Activated T-cell treated with anti-CD3 and anti-CD28 coated beads for 48 hours (primary cell): ENCODE results near the gene RAB24.
"Not testable (repeated sequence)": the region's sequence is repeated elsewhere in the genome, so short reads cannot be mapped to it uniquely, and the experiment has no call there.

Source experiments
- DNase-seq: peaks from one replicate; pipeline ENCODE4 v3.0.0-alpha.2; 2020; ENCODE audit warnings: low read depth

Gene RAB24

DNA sequence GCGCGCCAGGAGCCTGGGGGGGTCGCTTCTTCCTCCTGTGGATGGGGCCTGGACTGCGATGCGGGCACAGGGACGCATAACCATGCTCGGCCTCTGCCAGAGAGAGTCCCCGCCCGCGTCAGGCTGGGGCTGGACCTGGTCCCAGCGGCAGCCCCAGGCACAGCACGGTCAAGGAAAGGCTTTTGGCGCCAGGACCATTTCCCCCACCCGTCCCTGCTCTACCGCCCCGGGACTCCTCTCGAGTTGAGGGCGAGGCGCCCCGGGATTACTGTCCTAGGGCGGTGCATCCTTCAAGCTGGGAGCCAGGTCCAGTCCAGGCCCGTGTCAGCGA lies 7.8 kb upstream of the RAB24 start:
- no peak for DNase-seq

DNA sequence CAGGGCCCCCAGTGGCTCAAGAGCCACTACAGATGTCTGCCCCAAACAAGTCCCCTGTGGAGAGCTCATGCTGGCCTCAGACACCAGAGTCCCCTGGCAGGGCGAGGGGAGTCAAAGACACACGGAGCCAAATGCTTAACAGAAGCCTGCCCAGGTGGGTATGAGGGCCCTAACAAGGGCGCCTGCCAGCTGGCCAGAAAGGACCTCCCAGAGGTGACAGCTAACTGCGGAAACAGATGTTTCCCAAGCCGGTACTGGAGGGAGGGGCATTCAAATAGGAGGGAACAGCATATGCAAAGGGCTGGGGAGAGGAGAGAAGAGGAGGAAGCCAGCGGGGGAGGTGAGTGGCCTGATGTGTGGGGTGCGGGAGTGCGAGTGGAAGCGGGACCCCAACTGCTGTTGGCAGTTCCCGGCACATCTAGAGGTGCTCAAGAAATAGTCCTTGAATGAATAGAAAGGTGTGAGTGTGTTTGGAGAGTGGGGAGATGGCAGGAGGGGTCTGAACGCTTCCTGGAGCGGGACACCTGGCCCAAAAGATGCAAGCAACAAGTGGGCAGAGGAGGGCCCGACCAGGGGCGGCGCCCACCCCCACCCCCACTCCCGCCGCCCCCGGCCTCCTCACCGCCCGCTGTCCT lies 7.4 kb upstream of the RAB24 start:
- DNase-seq: no peak

DNA sequence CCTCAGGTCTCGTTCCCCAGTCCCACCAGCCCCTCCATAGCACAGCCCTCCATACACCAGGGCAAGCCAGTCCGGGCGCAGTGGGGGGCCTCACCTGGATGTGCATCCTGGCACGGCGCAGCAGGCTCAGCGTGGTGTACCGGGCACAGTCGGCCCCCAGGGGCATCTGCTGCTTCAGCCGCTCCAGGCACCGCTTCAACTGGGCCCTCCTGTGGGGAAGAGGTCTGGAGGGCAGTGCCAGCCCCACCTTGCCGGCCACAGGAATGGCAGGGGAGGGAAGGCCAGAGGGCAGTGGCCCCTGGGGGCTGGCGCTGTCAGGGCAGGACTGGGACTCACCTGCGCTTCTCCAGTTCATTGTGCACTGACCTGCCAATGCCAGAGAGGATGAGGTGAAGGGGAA lies 6.8 kb upstream of the RAB24 start:
- no peak for DNase-seq

DNA sequence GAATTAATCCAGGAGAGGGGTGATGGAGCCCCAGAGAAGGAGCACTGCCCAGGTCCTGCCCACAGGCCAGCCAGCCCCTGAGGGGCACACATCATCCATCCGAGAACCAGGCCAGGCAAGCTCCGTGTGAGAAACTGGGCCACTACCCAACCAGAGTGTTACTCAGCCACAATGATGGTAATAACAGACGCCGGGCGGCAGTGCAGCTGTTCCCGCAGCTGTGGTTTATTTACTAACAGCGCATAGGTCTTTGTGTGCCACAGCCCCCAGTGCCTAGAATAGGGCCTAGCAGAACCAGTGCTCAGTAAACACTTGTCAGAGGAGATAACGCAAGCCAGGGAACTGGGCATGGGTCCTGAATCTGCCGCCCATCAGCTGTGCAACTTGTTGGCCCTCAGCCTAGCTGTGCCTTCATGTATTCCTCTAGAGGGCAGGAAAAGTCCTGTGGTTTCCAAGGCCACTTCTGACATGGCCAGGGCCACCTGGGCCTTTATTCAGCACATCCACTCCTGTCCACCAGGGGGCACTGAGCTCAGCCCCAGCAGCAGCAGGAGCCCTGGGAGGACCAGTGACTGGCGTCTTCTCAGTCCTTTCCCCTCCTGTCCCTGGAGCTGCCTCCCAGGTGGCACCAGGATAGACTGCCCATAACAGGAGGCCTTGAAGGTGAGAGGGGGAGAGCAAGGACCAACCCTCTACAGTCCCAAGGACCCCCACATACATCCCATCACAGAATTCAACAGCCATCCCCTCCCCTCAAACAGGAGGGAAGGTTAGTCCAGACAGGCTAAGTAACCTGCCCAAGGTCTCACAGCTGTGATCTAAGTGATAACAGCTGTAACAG lies 6.1 kb upstream of the RAB24 start:
- peak; percentile 67 for DNase-seq

DNA sequence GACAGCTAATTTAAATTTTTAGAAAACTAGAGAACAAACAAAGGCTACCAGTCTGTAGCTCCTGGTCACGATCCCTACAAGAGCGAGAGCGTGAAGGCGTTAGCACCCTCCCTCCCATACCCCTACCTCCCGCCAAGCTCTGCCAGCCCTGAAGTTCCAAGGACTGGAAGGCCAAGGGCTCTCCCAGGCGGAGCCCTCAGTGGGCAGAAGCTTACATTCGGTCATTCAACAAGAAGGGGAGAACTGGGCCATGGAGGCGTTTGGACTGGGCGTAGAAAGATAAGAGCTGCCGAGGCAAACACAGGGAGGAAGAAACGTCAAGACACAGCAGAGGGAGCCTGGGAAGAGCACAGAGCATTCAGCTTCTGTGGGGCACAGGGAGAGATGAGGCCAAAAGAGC lies 5.2 kb upstream of the RAB24 start:
- no peak for DNase-seq

DNA sequence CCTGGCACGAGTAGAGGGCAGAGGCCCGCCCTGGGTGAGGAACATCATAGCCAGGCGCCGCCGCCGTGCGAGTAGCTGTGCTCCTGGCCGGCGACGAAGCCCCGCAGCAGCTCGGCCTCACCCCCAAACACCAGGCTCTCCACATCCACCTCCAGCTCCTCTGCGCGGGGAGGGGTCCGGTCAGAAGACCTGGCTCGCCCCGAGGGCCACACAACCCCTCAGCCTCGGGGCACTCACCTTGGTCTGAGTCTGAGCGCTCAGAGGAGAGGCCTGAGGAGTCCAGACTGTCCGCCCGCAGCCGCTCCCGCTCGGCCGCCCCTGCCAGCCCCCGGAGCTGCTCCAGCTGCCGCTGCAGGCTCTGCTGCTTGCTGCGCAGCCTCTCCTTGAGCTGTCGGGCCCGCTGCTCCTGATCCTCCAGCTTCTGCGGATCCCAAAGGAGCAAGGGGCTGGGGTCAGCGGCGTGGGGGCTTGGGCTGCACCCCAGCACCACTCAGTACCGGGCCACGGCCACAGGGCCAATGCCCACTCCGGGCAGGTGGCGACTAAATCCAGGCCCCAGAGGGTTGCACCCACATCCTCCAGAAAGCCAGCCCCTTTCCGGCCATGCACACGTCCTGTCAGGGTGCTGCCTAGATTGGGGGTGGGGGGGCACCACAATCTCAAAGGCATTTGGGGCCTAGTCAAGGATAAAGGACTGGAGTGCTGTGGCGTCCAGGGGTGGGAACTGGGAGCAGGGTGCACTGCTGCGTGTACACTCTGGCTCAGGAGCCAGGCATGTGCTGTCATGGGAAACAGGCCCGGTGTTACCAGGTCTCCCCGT lies 4.2 kb upstream of the RAB24 start:
- no peak for DNase-seq

DNA sequence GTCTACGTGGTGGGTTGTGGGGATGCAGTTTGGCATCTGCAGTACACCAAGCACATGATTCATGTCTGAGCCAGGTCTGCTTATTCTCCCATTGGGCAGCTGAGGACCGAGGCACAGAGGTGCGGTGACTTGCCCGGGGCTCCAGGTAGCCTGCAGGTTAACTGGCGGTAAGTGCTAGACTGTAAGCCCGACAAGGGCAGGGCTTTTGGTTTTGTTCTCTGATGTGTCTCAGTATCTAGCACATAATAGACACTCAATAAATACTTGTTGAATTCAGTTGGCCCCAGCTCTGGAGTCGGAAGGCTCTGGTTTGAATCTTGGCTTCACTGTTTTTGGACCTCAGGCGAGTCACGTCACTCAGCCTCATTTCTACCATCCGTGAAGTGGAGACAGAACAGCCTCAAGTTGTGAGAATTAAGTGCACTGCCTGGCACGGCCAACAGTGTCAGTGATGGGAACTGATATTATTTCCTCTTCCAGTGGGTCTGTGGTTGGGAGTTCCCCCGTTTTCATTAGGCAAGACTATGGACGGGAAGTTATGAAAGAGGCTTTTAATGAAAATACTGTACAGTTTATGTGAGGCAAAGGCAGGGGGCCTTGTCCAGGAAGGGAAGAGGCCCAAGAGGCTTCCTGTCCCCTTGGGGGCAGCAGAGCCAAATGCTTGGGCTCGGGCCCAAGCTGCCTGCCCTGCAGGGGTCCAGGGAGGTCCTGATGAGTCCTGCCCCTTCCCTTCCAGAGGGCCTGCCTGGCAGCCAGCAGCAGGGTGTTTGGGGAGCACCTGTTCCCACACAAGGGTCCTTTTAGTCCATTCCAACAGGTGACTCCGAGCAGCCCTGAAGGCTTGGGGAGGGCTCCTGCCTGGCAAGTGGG lies 3.4 kb upstream of the RAB24 start:
- DNase-seq: no peak

DNA sequence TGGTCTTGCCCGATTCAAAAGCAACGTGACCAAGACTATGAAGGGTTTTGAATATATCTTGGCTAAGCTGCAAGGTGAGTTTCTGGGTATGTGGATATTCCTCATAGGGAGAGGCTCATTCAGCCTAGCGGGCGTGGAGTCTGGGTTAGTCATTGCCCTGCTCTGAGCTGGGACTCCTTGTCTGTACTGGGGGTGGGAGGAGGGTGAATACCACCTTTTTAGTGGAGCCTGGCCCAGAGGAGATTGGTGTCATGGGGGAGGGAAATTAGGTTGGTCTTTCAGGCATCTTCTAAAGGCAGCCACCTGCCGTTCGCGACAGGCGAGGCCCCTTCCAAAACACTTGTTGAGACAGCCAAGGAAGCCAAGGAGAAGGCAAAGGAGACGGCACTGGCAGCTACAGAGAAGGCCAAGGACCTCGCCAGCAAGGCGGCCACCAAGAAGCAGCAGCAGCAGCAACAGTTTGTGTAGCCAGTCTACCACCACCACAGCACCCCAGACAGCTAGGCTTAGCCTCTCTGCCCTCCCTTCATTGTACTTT lies 2.7 kb upstream of the RAB24 start:
- DNase-seq: not testable (repeated sequence)

DNA sequence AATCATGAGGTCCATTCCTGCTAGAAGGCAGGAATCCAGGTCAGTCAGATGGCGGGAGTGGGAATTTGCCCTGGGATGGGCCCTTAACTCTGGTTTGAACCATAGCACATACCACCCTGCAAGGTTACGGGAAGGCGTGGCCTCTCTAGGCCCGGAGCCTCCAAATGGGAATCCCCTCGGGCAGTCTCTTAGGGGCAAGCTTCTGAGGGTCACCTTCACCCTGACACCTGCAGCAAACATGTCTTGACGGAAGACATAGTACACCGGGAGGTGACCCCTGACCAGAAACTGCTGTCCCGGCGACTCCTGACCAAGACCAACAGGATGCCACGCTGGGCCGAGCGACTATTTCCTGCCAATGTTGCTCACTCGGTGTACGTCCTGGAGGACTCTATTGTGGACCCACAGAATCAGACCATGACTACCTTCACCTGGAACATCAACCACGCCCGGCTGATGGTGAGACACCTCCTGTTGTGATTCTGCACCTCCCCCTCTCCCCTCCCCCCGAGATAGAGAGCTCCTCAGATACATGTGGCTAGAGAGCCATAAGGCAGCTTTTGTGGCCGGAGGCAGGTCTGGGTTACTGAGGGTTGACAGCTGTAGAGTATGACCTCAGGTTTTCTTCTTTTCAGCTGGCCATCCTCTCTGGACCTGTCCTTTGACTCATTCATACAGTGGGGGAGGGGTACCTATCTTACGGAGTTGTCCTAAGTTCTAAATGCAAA lies 1.0 kb upstream of the RAB24 start:
- no peak for DNase-seq

DNA sequence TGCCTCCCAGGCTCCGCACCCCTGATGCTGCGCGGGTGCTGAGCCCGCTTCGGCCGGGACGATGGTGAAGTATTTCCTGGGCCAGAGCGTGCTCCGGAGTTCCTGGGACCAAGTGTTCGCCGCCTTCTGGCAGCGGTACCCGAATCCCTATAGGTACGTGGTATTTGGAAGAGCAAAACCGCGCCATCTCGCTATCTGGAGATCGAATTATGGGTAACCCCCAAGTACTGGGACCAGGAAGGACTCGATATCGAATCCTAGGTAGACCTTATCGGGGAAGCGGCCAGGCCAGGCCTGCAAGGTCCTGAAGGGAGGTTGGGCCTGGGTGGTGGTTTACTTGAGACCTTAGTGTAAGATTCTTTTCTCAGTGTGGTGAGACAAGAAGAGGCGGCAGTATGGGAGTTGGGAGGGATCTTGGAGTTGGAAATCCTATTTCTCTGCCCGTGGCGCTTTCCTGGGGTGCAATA lies 439 bp upstream of the RAB24 start:
- DNase-seq: no peak

DNA sequence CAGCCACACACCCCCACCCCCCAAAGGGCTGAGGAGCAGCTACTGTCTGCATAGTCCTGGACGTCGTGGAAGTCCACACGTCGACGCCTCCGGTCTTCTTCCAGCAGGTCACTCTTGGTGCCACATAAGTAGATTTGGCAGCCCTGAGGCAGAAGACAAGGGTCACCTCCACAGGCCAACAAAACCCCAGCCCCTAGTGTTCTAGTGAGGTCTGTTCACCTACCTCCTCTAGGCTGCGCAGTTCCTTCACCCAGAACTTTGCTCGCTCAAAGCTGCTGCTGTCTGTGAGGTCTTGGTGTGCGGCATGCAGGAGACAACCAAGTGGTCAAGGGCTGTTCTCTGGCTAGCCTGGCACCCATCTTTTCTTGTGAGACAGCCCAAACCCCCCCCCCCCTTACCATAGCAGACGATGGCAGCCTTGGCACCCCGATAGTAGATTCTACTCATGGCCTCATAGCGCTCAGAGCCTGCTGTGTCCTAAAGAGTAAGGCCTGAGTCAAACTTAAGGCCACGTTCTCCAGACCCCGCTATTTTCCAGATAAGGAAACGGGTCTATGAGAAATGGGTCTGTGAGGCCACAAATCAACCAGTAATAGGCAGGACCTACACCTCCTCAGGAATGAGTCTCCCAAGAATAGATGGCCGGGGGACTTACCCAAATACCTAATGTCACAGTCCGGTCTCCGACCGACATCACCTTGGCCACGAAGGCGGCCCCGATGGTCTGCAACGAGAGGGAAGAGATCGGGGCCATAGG lies 987 bp downstream of the RAB24 start:
- no peak for DNase-seq

DNA sequence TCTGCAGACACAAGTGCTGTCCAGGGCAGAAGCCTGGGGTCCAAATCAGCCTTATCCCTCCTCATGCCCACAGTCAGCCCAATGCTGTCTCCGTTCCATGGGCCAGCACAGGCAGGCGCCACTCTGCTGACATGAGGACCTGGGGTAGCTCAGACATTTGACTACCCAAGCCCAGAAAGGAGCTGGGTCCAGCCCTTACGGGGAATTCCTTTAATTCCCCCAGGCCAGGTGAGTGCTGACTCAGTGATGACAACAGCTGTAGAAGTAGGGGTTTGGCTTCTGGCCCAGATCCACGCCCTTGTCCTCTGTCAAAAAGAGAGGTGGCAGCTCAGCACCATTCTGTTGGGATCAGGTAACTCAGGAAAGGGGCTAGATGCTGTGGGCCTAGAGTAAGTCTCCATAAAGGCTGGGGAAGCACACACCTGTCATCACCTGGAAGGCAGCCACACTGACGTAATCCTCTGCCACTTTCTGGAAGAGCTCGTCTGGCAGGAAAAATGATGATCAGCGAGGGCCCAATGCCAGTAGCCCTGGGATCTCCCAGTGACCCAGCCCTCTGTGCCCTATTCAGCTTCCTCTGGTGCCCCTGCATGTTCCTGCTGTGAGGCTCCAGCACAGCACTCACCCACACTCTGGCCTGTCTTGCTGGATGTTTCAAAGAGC lies 1.9 kb downstream of the RAB24 start:
- no peak for DNase-seq

DNA sequence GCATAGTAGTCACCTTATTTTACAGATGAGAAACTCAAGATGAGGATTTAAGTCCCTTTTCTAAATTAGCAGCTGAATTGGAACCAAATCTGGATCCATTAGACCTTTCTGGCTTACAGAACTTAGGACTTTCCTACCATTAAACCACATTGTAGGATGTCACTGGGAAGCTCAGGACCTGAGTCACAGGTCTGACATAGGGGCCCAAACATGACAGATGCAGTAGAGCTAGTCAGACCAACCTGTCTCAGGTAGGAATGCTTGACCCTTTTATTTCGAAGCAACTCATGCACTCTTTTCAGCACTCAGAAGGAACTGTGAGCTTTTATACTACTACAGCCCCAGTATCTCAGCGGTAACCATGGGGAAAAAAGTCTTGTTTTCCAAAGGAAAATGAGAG lies 2.6 kb downstream of the RAB24 start:
- DNase-seq: no peak

DNA sequence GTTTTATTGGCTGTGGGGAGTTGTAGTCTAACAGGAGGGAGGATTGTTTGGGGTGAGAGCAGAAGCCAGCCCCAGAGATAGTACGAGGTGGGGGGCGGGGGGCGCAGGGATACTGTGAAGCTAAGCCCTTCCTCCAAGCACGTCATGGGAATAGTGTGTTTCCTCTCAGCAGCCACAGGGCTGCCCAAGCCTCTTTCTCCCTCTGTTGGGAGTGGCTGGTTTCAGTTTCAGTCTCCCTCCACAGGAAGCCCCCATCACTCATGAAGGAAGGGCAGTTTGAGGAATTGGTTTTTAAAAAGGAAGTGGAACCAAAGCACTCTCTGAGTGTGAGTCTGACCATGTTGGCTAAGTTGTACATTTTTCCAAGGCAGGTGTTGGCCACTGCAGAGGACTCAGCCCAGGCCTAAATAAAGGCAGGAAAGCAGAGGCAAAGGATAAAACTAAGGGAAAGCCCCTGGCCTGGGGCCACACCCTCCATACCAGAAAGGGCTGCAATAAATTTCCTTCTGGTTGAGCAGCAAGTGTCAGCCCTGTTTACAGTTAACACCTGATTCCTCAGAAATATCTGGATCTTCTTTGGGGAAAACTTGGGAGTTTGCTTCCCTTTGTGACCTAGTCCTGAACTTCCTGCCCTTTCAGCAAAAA lies 3.2 kb downstream of the RAB24 start:
- DNase-seq: no peak

DNA sequence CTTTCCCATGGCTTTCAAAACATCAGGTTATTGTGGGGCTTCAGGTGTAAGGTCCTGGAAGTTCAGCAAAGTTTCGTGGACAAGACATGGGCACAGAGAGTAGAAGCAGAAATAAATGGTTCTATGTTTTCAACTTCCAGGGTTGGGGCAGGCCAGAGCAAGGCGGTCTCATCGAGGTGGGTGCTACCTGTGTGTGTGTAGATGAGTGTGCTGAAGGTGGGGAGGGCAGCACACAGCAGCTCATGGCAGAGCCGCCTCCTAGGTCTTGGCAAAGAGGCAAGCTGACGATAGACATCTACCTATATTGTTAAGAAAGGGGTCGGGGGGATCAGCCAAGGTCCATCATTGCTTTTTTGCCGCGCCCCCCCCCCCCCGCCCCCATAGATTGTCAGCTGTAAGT lies 3.8 kb downstream of the RAB24 start:
- no peak for DNase-seq

DNA sequence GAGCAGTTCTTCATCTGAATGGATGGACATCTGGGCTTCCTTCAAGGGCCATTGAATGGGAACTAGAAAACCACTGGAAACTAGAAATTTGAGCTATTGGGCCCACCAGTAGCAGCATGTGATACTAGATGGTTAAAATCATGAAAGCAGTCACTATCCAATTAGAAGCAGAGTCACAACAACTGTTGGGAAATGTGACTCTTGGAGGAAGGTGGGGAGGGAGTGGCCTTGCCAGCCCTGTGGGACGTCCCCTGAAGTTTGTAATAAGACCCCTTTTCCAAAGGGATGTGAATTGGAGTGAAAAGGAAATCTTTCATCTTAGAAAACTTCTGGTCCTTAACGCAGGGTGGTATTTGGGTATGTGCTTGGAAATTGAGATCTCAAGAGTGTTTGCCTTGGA lies 5.6 kb downstream of the RAB24 start:
- DNase-seq: no peak

DNA sequence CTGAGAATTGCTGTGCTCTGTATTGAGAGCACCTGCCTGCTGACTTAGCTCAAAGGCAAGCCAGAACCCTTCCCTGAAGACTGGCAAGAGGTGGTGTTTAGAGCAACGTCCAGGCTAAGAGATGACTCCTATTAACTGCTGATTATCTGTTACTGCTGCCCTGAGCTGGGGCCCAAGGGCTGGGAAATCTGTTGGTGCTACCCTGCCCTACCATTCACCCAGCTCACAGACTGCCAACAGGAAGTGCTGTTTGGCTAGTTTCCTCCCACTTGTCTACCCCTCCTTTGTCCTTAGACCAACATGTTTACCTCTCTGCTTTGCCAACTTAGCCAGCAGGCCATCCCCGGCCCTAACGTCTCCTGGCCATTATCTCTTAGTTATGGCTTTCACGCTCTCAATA lies 6.9 kb downstream of the RAB24 start:
- DNase-seq: no peak

DNA sequence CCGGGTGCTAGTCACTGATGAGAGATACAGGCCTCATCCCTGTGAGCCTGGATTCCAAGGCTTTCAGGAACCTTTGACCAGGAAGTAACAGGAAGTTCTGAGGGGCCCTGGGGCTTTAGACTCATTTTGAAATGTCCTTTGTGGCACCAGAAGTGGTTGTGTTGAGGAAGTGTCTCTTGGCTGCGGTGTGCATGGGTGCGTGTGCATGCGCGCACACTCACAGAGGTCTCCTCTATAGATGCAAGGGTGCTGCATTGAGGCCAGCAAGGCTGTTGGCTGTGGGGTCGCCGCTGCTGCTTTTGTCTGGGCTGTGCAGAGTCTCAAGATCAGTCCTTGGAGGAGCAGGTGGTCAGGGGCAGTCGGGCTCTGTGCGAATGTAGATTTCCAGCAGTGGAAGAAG lies 7.6 kb downstream of the RAB24 start:
- no peak for DNase-seq

DNA sequence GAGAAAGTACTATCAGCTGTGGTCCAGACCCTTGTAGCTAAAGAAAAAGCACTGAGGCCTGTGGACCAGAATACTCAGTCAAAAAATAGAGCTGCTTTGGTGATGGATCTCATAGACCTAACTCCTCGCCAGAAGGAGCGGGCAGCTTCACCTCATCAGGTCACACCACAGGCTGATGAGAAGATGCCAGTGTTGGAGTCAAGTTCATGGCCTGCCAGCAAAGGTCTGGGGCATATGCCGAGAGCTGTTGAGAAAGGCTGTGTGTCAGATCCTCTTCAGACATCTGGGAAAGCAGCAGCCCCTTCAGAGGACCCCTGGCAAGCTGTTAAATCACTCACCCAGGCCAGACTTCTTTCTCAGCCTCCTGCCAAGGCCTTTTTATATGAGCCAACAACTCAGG lies 8.9 kb downstream of the RAB24 start:
- no peak for DNase-seq
